ENCODE data around the gene CADPS.

The CADPS gene

GRCh38 chr3:62355703-62356102, 519.5 kb downstream of the CADPS start:
- Histone ChIP-seq H3K27ac (replicated peaks) (no peak overlapping the region), H3K27me3 (ENCODE audit: insufficient read depth, poor library complexity, severe bottlenecking) (no peaks in the 10 kb centered on the region)
- no peak for TF ChIP-seq SPI1 (IDR thresholded peaks at IDR 0.05; ENCODE audit: borderline replicate concordance, low read depth)
- TF ChIP-seq GABPA (IDR thresholded peaks at IDR 0.05; ENCODE audit: low read depth) = no peak
- TF ChIP-seq CTCF (IDR thresholded peaks at IDR 0.05; ENCODE audit: insufficient read depth, low read length) = no peak
- TF ChIP-seq REST (IDR thresholded peaks at IDR 0.05; ENCODE audit: insufficient replicate concordance, low read depth) = no peak
- TF ChIP-seq POLR2AphosphoS5 (IDR thresholded peaks at IDR 0.05; ENCODE audit: low read depth) = no peak

More at GRCh38 chr3:62355703-62356102, 519.5 kb downstream of the CADPS start:
- no peak overlapping the region for H3K4me3 ChIP-seq (replicated peaks; ENCODE audit: insufficient read depth, low read length)
- DNase-seq (ENCODE audit: low read depth in 1 of 2, low spot score in 1 of 2) = no peak
